AG04449 (cell line): ENCODE results near the gene SPIRE1.
"Not testable (repeated sequence)": the region's sequence is repeated elsewhere in the genome, so short reads cannot be mapped to it uniquely, and the experiment has no call there.

Experiments used
- CTCF ChIA-PET: fragments of 350-600 bp; formaldehyde crosslinking; extraction: SDS; loops from one replicate; lab custom pipeline; 2021; ENCODE audit warnings: antibody characterized with exemption; lab: Yijun Ruan, JAX
- POLR2A ChIA-PET: fragments of 400-600, 350-600 bp; formaldehyde crosslinking; extraction: SDS; loops from one replicate; lab custom pipeline; 2020; ENCODE audit warnings: antibody characterized with exemption, inconsistent platforms; lab: Yijun Ruan, JAX
- DNase-seq: peaks from one replicate; pipeline ENCODE4 v3.0.0-alpha.2; 2010; ENCODE audit warnings: low read depth, low spot score
- H3K4me3 ChIP-seq: 2 replicates; pipeline ENCODE4 v1.5.1; 2011; ENCODE audit warnings: low read depth, mild to moderate bottlenecking, control low read depth, low read length
- CTCF ChIP-seq: IDR thresholded peaks from one replicate; pipeline ENCODE4 v1.5.1; 2011; ENCODE audit warnings: mild to moderate bottlenecking, moderate library complexity, low read length, control low read depth, inconsistent platforms; ENCODE audit not compliant: insufficient read depth; ENCODE audit errors: missing control alignments

SPIRE1 gene

GRCh38 chr18:12564378-12564777 is 93.5 kb downstream of the SPIRE1 start:
- DNase-seq, result no peak
- no peak for TF ChIP-seq CTCF
- CTCF ChIA-PET, result no interaction called here
- POLR2A ChIA-PET, result no interaction called here
- H3K4me3 ChIP-seq, result no peak overlapping the region

GRCh38 chr18:12560600-12560999 is 97.3 kb downstream of the SPIRE1 start:
- H3K4me3 ChIP-seq, POLR2A ChIA-PET, DNase-seq, CTCF ChIA-PET: not testable (repeated sequence)

- H3K4me3 ChIP-seq, result no peak overlapping the region
- ChIA-PET POLR2A (no interaction called here), CTCF (no interaction called here)
- no peak for TF ChIP-seq CTCF
- no peak for DNase-seq
These were observed 98.6 kb downstream of the SPIRE1 start for GRCh38 chr18:12559319-12559718.

DNA sequence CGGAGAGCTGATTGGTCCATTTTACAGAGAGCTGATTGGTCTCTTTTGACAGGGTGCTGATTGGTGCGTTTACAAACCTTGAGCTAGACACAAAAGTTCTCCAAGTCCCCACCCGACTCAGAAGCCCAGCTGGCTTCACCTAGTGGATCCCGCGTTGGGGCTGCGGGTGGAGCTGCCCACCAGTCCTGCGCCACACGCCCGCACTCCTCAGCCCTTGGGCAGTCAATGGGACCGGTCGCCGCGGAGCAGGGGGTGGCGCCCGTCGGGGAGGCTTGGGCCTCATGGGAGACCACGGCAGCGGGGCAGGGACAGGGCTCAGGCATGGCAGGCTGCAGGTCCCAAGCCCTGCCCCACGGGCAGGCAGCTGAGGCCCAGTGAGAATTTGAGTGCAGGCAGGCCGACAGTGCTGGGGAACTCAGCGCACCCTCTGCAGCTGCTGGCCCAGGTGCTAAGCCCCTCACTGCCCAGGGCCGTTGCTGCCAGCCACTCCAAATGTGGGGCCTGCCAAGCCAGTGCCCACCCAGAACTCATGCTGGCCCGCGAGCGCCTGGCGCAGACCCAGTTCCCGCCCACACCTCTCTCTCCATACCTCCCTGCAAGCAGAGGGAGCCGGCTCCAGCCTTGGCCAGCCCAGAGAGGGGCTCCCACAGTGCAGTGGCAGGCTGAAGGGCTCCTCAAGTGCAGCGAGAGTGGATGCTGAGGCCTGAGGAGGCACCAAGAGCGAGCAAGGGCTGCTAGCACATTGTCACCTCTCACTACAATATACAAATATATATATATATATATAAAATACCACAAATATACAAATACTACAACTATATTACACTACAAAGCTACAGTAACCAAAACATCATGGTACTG is 100.7 kb downstream of the SPIRE1 start:
- no peak for TF ChIP-seq CTCF
- H3K4me3 ChIP-seq, result no peak overlapping the region
- ChIA-PET CTCF (interaction anchor here (0.6 to 0.9 kb wide), 2 partner anchors 11 to 18 kb away, joined by 3 read pairs; no protein-coding TSS in a partner anchor), POLR2A (no interaction called here)
- DNase-seq, result no peak

DNA sequence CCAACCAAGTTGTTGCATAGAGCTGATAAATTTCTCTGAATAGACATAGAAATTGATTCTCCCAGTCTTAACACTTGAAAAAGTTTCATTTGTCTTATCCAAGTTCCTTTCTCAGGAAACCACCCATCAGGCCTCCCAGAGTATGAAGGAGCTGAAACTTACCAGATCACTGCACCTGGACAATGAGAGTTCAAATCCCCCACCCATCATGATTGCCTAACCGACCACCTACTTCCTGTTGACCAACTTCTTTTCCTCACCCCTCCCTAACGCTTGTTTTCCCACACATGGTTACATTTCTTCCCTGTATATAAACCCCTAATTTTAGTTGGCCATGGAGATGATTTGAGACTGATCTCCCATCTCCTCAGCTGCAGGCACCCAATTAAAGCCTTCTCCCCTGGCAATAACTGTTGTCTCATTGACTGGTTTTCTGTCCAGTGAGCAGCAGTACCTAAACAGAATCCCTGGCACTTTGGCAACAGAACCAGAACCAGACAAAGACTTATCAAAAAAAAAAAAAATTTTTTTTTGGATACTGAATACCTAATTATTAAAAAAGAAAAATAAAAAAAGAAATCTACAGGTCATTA is 103.0 kb downstream of the SPIRE1 start:
- DNase-seq, result no peak
- CTCF ChIA-PET, result interaction anchor here (1.2 kb wide), 1 partner anchor 29 kb away, joined by 5 read pairs; no protein-coding TSS in a partner anchor
- POLR2A ChIA-PET, result no interaction called here
- no peak for TF ChIP-seq CTCF
- H3K4me3 ChIP-seq, result no peak overlapping the region

- ChIA-PET POLR2A (no interaction called here), CTCF (no interaction called here)
- DNase-seq, result no peak
- TF ChIP-seq CTCF, result no peak
- no peak overlapping the region for H3K4me3 ChIP-seq
These were observed 105.0 kb downstream of the SPIRE1 start for GRCh38 chr18:12552879-12553242.

DNA sequence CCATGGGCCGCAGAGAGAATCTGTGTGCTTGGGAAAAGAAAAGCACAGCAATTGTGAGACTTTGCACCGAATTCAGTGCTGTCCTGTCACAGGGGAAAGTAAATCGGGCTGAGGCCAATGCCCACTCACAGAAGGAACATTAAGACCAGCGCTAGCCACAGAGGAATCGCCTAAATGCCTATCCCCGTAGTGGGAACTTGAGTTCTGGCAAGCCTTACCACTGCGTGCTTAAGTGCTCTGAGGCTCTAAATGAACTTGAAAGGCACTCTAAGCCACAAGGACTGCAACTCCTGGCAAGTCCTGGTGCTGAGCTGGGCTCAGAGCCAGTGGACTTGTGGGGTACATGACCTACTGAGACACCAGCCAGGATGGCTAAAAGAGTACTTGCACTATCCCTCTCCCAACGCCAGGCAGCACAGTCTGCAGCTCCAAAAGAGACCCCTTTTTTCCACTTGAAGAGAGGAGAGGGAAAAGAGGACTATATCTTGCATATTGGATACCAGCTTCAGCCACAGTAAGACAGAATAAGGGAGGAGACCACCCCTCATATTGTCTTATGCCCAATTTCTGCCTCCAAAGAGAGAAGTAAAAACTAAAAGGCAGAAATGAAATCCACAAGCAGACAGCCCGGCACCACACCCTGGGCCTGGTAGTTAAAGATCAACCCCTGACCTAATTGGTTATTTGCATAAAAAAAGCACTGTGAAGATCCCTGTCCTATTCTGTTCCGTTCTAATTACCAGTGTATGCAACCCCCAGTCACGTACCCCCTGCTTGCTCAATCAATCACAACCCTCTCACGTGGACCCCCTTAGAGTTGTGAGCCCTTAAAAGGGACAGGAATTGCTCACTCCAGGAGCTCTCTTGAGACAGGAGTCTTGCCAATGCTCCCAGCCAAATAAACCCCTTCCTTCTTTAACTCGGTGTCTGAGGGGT is 105.7 kb downstream of the SPIRE1 start:
- DNase-seq, result peak; percentile 4
- H3K4me3 ChIP-seq, CTCF ChIA-PET, POLR2A ChIA-PET: not testable (repeated sequence)

DNA sequence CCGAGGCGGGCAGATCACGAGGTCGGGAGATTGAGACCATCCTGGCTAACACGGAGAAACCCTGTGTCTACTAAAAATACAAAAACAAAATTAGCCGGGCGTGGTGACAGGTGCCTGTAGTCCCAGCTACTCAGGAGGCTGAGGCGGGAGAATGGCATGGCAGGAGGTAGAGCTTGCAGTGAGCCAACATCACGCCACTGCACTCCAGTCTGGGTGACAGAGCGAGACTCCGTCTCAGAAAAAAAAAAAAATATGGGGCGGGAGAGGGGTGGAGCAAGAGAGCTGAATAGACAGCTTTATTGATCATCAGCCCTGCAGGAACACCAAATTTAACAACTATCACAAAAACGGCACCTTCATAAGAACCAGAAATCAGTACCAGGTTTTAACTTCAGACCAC is 106.4 kb downstream of the SPIRE1 start:
- DNase-seq, POLR2A ChIA-PET, H3K4me3 ChIP-seq, CTCF ChIA-PET: not testable (repeated sequence)
